GM18907 (cell line): ENCODE measurements around the gene DGKG.

ENCODE experiments used
- ATAC-seq: cut with Tn5 transposase; IDR thresholded peaks from one replicate; pipeline ENCODE4 v1.9.1; 2021; ENCODE audit warnings: mild to moderate bottlenecking, moderate library complexity; ENCODE audit not compliant: unreplicated experiment

Gene DGKG

DNA sequence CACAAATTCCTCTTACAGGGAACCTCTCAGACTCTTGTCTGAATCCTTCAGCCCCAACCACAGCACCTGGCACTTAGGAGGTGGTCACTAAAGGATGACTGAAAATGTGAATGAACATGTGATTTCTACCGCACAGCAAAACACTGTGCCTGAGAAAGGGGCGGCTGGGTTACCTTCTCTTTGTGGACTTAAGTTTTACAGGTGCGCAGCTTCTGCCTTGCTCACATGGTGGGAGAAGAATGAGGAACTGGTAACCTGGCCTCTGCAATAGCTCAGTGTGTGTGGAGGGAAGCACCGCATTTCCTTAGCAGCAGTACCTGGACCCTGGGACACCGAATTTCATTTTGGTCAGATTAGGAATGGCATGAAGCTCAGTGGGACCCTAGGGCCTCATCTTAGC is 243.3 kb downstream of the DGKG start:
- no peak for ATAC-seq

DNA sequence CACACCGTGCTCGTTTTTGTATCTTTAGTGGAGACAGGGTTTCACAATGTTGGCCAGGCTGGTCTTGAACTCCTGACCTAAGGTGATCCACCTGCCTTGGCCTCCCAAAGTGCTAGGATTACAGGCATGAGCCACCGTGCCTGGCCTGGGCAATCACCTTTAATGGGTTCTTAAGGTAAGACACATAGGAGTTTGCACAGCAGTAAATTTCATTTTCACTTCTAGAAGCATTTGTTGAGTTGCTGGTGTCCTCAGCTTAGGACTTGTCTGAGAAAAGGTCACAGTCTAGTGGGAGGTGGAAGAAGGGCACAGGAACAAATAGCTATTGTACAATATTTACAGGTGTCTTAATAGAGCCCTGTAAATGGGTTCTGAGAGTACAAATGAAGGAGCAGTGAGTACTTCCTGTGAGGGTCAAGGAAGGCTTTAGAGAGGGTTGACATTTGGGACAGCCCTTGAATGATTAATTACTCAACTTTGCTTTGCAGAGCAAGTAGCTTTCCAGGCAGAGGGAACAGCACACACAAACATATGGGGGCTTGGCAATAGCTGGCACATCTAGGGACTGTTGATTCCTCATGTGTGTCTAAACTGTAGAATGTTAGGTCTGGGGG is 244.4 kb downstream of the DGKG start:
- ATAC-seq: no peak

DNA sequence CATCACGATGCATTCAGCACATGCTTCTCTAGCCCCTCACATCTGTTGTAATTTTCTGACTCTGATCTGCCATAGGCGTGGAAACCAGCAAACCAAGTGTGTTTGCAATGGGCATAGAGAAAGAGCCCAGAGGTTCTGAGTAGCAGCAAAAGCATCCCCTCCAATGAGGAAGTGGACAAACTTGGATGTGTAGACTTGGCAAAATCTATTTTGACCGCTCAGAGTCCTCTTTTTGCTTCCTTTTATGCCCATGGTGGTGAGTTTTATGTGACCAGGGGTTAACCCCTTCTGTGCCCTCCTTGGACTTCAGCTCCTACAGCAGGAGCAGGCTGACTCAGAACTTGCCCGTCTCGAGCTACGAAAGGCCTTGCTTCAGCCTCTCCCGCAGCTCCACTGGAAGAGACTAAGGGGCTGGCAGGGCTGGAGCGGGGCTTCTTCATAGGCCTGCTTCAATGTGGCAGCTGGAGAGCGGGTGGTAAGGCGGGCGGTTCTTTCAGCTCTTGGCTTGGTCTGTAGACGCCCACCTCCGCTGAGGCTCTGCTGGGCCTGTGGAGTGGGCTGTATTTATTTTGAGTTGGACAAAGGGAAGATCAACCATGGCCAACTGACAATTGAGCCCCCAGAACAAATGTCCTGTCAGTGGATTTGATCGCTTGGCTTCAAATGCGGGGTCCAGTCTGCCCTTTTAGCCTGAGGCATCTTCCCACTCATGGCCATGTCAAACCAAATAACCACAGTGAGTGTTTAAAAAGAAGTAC is 246.6 kb downstream of the DGKG start:
- no peak for ATAC-seq

DNA sequence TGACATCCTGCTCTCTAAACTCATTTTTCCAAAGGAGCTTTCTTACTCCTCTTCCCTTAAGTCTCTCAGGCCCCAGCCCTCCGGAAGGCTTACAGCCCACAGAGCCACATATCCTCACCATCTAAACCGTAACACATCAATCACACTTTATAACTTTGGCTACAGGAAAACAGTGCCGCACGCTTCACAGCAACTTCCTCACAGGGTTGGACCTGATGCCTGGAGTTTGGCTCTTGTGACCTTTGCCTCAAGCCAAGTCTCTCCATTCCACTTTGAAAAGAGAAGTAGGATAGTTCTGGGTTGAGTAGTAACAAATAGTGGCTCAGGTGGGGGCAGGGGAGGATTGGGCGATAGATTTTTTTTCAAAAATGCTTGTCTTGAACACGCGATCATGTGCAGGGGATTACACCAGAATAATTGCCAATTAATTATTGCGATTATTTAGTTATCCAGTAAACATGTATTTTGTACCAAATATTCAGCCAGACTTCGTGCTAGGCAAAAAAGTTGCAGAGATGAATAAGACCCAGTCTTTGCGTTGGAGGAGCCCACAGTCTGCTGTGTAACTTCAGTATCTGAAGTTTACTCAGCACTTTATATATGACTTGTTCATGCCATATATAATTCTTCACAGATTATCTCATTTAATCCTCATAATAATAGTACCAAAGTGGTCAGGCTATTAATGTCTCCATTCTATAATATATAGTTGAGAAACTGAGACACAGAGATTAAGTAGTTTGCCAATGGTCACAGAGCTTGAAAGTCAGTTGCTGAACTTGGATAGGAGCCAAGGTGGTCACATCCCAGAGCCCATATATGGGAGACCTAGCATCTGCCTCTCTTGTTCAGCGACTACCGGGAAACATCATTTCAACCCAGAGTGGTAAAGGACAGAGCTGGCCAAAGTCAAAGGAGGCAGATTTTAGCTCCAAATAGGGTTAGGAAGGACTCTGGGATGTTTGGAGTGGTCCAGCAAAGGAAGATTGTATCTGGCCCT is 250.8 kb downstream of the DGKG start:
- ATAC-seq: no peak

DNA sequence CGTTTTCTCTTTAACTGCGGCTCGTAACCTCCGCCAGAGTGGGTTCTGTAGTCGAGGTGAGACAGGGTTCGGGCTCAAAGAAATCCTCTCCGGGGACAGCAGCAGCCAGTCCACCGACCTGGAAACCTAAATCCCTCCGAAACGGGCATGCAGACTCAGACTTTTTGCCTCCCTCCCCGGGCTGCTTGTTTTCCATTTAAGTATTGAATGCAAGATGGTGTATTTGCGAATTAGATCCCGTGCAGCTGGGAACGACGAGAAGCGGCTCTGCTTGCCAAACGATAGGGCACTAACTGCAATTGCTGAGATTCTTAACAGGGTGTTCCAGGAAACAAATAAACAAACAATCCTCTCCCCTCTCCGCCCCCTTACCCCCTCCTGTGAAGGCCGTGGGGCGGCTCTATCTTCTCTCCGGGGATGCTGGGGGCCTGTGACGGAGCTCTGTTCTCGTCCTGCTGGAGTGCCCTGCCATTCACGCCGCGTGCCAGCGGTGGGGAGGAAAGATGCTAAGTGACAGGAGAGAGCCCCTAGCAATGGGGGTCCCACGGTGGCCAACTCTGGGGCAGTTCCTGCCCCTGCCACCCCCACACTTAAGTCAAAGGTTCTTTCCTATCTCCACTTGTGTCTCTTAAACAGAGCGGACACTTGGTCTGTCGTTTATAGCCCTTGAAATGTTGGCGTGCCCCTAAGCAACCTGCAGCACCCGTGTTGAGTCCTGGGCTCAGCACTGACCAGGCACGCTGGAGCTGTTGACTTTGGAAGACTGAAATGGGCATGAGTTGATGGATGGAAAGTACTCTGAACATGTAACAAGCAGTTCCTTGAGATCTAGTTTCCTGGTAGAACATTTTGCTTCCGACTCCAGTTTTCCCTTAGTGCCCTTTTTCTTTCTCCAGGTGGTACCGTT is 251.9 kb downstream of the DGKG start:
- ATAC-seq: no peak

DNA sequence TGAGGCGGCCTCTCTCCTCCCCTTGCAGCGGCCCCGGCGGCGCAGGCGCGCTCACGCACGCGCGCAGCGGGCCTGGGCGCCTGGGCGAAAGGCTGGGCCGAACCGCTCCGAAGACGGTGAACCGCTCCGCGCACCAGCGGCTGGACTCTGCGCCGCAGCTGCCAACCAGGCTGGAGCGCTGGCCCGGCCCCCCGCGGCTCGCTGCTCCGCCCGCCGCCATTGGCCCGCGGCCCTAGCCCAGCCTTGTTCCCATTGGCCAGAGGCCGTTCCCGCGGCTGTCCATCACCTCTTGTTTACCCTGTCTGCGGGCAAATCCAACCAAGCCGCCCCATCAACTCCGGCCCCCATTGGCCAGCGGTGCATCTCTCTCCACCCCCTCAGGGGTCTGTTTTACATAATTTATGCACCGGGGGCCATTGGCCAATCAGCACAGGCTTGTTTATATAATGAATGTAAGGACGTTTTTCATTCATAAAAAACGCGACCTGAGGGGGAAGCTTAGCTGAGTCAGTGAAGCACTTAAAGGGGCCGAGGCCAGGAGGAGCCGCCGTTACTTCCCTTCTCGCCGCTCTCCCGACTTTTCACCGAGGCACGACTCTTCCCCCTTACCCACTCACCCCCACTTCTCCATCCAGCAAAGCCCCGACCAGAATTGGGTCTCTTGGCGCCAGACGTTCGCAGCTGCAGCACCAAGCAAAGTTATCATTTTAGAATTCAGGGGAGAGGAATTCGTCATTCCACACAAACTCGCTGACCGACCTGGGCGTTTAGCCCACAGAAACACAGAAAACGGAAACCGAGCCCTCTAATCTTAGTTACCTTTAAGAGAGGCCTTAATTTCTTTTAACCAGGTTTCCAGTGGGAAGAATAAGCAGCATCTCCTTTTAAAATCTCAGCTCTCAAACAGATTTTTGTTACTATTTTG is 252.8 kb downstream of the DGKG start, which contains the start of gene ETV5:
ETV5 (minus strand) TSS at position 149 of the 925 bp plus-strand sequence. CDS start 3,221 bp downstream, outside the sequence.
- peak; percentile 94 for ATAC-seq

DNA sequence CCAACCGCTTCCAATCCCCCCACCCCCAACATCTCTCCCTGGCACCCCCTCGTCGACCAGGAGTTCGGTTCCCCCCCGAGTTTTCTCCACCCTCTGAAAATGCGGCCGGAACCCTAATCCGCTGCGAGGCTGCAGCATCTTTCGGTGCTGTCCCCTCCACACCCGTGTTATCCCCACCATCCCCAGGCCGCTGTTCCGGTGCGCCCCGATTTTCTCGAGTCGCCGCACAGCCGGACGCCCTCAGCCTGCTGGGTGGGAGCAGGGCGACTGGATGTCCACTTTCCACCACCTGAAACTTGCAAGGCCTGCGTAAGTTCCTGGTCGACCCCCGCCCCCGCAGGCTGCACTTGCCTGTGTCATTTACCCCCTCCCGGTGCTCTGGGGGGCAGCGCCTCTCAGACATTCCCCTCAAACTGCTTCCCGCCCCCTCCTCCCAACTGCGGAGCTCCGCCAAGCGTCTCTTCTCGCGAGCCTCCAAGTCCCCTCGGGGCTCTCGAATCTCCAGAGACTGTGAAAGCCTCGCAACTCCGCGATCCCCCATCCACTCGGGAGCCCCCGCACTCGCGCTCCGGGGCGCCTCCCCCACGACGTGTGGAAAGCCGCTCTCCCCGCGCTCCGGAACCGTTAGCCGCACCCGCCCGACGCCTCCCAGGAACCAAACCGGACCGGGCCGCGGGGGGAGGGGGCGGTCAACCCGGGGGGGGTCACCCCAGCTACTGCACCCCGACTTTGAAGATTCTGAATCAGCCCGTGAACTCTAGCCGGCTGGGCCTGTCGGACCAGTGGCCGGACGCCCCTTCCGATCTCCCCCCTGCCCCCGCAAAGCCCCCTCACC is 253.7 kb downstream of the DGKG start:
- ATAC-seq: no peak

DNA sequence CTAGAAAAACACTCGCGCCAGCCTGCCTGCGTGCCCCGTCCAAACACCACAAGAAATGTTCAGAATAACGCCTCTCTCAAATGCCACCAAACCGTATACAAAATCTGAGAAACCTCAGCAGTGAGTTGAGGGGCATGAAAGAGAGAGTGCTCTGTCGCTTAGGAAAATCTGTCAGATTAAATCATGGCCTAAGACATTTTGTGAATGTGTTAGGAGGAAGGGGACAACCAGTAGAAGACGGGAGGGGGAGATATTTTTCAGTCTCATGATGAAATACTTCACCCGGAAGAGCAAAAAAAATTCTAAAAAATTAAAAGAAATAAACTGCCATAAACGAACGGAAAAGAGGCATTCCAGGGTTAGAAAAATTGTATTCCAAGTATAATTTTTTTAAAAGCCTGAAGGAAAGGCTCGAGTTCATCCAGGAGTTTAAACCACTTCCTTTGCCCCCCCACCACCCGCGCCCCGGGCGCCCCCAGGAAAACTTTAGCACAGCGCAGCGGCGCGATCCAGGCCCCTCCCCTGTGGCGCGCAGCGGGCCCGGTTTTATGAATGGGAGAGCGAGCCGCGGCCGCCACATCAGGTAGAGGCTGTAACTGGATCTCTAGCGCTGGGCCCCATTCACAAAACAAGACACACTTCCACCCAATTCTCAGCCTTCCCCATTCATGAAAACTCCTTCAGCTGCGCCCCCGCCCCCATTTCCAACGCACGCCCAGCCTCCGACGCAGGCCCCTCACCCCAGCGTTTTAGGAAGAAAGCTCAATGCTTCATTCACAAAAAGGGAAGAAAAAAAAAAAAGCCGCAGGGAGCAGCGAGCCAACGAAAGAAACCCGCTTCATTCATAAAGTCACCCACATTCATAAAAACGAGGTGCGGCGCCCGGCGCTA is 254.6 kb downstream of the DGKG start:
- ATAC-seq: no peak

DNA sequence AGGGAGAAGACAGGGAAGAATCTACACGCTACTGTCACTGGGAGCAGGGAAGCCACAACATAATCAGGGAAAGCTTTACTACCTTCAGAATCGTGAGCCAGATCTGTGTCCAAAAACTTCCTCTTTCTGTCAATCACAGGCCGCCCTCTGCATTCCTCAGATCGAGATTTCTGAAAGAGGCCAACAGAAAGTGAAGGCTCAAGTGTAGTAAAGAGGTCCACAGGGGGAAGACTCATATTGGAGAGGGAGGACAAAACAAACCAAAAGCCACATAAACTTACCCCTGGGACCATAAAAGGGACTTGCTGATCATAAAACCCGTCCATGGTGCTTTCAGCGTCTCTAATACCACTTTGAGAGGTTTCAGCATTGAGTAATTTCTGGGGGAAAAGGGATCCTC is 256.5 kb downstream of the DGKG start:
- no peak for ATAC-seq

DNA sequence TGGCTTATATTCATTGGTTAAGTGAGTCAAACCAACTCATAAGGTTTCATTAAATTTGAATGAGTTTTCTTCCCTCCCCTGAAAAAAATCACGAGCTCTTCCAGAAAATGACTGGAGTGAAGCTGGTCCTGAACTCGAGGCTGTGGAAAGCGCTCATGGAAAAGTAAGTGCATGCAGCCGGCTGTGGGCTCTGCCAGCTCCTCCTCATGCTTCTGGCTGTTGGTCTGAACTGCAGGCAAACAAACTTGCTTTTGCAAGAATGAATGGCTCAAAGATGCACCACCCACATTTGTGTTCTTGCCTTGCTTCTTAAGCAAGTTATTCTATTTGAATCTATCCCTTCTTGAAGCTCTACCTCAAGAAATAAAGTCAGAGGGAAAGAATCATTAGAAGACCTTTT is 259.3 kb downstream of the DGKG start:
- no peak for ATAC-seq

DNA sequence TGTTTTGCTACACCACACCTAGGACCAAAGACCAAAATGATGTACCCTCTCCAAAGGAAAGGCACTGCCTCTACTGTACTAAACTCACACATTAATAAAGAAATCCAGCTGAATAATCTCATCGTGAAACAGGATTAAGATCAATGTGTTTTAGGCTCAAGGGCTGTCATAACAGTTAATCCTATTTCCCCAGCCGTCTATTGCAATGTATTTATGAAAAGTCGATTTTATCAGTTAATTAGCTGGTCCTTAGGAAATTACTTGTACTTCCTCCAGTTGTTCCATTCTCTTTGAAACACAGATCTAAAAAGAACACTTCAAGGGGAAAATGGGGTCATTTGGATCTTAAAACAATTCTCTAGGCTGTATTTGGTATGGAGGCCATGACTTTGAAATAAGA is 261.6 kb downstream of the DGKG start:
- no peak for ATAC-seq

DNA sequence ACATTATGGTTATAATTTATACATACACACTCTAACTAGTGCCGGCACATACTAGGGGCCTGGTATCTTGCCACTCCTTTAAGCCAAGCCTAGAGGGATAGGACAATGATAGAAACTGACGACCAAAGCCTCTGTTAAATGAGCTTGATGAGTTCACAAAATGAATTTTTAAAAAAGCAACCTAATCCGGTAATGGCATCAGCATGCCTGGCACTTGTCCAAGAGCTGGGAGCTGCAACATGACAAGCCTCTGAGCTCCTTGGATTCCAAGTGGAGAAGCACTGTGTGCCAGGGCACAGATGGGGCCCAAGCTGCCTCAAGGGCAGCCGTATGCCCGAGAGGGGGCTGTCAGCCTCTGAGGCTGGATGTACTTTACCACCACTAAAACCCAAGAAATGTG is 262.9 kb downstream of the DGKG start:
- no peak for ATAC-seq

DNA sequence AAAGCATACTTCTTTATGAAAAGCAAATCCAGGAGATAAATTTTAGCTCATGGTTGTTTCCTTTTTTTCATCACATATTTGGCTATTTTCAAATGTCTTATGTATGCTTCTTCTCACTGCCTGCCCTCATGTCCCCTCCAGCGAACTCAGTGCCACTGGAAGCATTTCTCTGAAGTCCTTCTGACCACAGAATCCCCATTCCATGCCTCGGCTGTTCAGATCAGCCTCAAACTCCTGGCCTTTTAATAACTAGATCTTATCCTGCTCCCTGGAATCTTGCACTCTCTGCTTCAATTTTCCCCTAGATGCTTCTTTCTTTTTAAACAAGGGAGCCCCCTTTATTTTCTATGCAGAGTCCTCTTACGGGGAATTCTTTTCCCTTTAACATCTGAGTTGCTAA is 263.3 kb downstream of the DGKG start:
- ATAC-seq: no peak

DNA sequence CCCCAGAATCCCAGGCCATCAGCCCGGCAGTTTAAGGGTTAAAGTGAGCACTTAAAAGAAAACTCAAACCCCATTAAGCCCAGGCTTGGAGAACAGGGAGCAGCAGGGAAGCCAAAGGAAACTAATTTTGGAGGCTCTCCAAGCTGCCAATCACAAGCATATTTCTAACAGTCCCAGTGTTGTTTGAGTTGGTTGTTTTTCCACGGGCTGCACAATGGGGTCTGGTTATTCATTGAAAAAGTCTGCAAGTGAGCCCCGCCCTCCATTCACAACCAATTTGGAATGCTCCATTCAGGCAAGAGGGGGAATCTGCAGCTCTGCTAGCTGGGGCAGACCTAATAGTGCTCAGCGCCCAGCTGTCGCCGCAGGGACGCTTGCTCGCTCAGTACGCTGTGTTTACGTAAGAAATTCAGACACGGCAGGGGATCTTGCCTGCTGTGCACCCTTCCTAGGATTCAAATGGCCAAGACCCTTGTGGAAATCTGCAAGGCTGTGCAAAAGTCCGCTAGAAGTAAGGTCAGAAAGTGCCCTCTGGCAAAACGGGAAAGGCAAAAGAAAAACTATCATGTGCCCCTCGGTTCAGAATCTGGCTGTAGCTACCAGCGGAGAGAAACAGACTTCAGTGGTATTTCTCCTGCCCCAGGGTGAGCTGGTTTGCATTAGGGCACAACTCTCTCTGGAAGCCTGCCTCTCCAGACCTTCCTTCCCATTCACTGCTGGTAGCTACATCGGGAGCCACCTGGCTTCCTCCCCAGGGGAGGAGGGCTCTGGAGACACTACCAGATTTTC is 264.2 kb downstream of the DGKG start:
- ATAC-seq: peak; percentile 60

DNA sequence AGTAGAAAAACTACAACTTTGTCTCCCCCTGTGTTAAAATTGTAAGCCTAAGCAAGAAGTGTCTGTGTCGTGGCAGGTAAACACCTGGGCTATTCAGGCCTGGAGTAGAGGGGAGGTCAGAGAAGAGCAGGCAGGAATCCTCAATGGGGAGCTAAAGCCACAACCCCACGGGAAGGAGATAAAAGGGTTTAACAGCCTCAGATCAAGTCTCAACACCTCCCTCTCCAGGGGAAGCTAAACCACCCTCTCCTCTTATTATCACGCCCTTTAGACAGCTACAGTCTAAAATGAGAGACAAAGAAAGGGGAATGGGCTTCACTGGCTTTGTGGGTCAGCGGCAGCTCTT is 264.7 kb downstream of the DGKG start:
- no peak for ATAC-seq
